Measurements from ENCODE around the gene GLOD4.

DNA sequence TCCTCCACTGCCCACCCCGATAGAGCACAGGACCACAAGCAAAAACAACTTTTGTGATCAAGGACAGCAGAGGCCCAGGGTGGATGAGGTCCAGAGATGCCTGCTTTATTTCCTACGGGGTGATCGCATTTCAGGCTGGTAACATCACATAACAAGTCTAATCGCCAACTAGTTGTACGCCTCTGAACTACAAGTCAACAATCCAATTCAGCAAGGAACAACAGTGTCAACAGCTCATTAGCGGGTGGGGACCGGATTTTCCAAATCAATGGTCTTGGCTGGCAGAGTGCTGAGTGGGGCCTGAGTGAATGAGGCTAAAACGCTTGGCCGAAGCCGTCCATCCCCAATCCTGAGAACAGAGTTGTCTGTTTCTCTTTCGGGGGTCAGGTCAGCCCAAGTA is 17.2 kb upstream of the GLOD4 start:
- TF ChIP-seq CTCF (conservative IDR thresholded peaks at IDR 0.05; ENCODE audit: low read depth, low read length) (no peak), EZH2 (IDR thresholded peaks at IDR 0.05; ENCODE audit: low read length, unreplicated experiment) (no peak), EZH2phosphoT487 (IDR thresholded peaks at IDR 0.05; ENCODE audit: borderline replicate concordance, low read length) (no peak)
